H9 (cell line): ENCODE data around the gene SLC35F3. TPM values are rescaled to one million over a fixed set of nuclear protein-coding genes. Genes with fewer than 3 reads are reported as not detected.

Source experiments
- DNase-seq: peaks from one replicate; pipeline ENCODE4 v3.0.0-alpha.2; 2017
- H2AFZ ChIP-seq: one replicate; pipeline ENCODE4 v1.6.1; 2013; ENCODE audit warnings: mild to moderate bottlenecking, low read length, control low read depth, moderate library complexity
- H2AK5ac ChIP-seq: 2 replicates; pipeline ENCODE4 v1.6.1; 2013; ENCODE audit warnings: low read length, control low read depth, mixed read lengths; ENCODE audit not compliant: insufficient read length
- H2BK120ac ChIP-seq: one replicate; pipeline ENCODE4 v1.6.1; 2013; ENCODE audit warnings: low read depth, mild to moderate bottlenecking, low read length, control low read depth, inconsistent platforms; ENCODE audit not compliant: poor library complexity, severe bottlenecking
- H2BK12ac ChIP-seq: 2 replicates; pipeline ENCODE4 v1.6.1; 2013; ENCODE audit warnings: low read length, control low read depth, mixed read lengths, low read depth; ENCODE audit not compliant: insufficient read length
- H2BK15ac ChIP-seq: 2 replicates; pipeline ENCODE4 v1.6.1; 2013; ENCODE audit warnings: low read depth, low read length, control low read depth
- H2BK20ac ChIP-seq: one replicate; pipeline ENCODE4 v1.6.1; 2013; ENCODE audit warnings: low read depth, mild to moderate bottlenecking, low read length, control low read depth, inconsistent platforms; ENCODE audit not compliant: poor library complexity, severe bottlenecking
- H2BK5ac ChIP-seq: 2 replicates; pipeline ENCODE4 v1.6.1; 2013; ENCODE audit warnings: low read length, control low read depth, mixed read lengths; ENCODE audit not compliant: insufficient read length
- H3K14ac ChIP-seq: 2 replicates; pipeline ENCODE4 v1.6.1; 2013; ENCODE audit warnings: low read length, control low read depth; ENCODE audit not compliant: insufficient read depth
- H3K18ac ChIP-seq: 2 replicates; pipeline ENCODE4 v1.6.1; 2013; ENCODE audit warnings: low read depth, mild to moderate bottlenecking, mixed read lengths, low read length, control low read depth; ENCODE audit not compliant: insufficient read length
- H3K23ac ChIP-seq: 2 replicates; pipeline ENCODE4 v1.6.1; 2013; ENCODE audit warnings: low read length, control low read depth, mixed read lengths, low read depth; ENCODE audit not compliant: insufficient read length
- H3K23me2 ChIP-seq: 2 replicates; pipeline ENCODE4 v1.6.1; 2013; ENCODE audit warnings: low read depth, mild to moderate bottlenecking, mixed read lengths, low read length, control low read depth; ENCODE audit not compliant: insufficient read length, poor library complexity, severe bottlenecking
- H3K27ac ChIP-seq: 2 replicates; pipeline ENCODE4 v1.5.1; 2013; ENCODE audit warnings: low read length, control low read depth, mixed read lengths, low read depth; ENCODE audit not compliant: insufficient read length
- H3K27me3 ChIP-seq: 2 replicates; pipeline ENCODE4 v1.6.1; 2013; ENCODE audit warnings: low read length, control low read depth, inconsistent platforms; ENCODE audit not compliant: insufficient read depth
- H3K4ac ChIP-seq: 2 replicates; pipeline ENCODE4 v1.6.1; 2013; ENCODE audit warnings: low read depth, mild to moderate bottlenecking, control low read depth, inconsistent platforms, low read length, moderate library complexity
- H3K4me1 ChIP-seq: 2 replicates; pipeline ENCODE4 v1.6.1; 2013; ENCODE audit warnings: low read length, control low read depth, inconsistent platforms; ENCODE audit not compliant: insufficient read depth
- H3K4me2 ChIP-seq: 2 replicates; pipeline ENCODE4 v1.6.1; 2013; ENCODE audit warnings: low read length, control low read depth, mixed read lengths; ENCODE audit not compliant: insufficient read length, insufficient read depth
- H3K56ac ChIP-seq: 2 replicates; pipeline ENCODE4 v1.6.1; 2013; ENCODE audit warnings: low read depth, mild to moderate bottlenecking, mixed read lengths, low read length, control low read depth; ENCODE audit not compliant: insufficient read length
- H3K79me1 ChIP-seq: 2 replicates; pipeline ENCODE4 v1.6.1; 2013; ENCODE audit warnings: low read depth, mild to moderate bottlenecking, moderate library complexity, low read length, control low read depth, inconsistent platforms; ENCODE audit not compliant: insufficient read depth, poor library complexity, severe bottlenecking
- H3K79me2 ChIP-seq: 2 replicates; pipeline ENCODE4 v1.6.1; 2013; ENCODE audit warnings: low read length, control low read depth, inconsistent platforms; ENCODE audit not compliant: insufficient read depth
- H3K9ac ChIP-seq: 2 replicates; pipeline ENCODE4 v1.6.1; 2013; ENCODE audit warnings: low read length, control low read depth, mixed read lengths; ENCODE audit not compliant: insufficient read length; ENCODE audit errors: extremely low read depth
- H3K9me3 ChIP-seq: one replicate; pipeline ENCODE4 v1.6.1; 2013; ENCODE audit warnings: low read depth, low read length, inconsistent platforms; ENCODE audit not compliant: control insufficient read depth
- H3T11ph ChIP-seq: one replicate; pipeline ENCODE4 v1.6.1; 2013; ENCODE audit warnings: mild to moderate bottlenecking, low read length, control low read depth, inconsistent platforms
- H4K20me1 ChIP-seq: one replicate; pipeline ENCODE4 v1.6.1; 2013; ENCODE audit not compliant: control insufficient read depth, insufficient read length, insufficient read depth
- H4K5ac ChIP-seq: 2 replicates; pipeline ENCODE4 v1.6.1; 2013; ENCODE audit warnings: low read depth, mild to moderate bottlenecking, mixed read lengths, low read length, control low read depth; ENCODE audit not compliant: insufficient read length
- H4K8ac ChIP-seq: replicated peaks from 2 replicates; pipeline ENCODE4 v1.6.1; 2013; ENCODE audit warnings: low read length, control low read depth, mixed read lengths, low read depth; ENCODE audit not compliant: insufficient read length
- H4K91ac ChIP-seq: 2 replicates; pipeline ENCODE4 v1.6.1; 2013; ENCODE audit warnings: low read depth, mild to moderate bottlenecking, moderate library complexity, mixed read lengths, low read length, control low read depth; ENCODE audit not compliant: insufficient read length
- H3K27ac Mint-ChIP-seq, 3 experiments: 2 replicates in 2 of 3; 3 replicates in 1 of 3; pipeline ENCODE4 v1.8.0; 2020 to 2021; ENCODE audit warnings: mixed read lengths in 3 of 3, mild to moderate bottlenecking in 1 of 3, moderate library complexity in 1 of 3
- H3K27me3 Mint-ChIP-seq: 2 replicates; pipeline ENCODE4 v1.8.0; 2021; ENCODE audit warnings: low read depth, mild to moderate bottlenecking, moderate library complexity, mixed read lengths
- H3K36me3 Mint-ChIP-seq, 3 experiments: 2 replicates in 2 of 3; 3 replicates in 1 of 3; pipeline ENCODE4 v1.8.0; 2020 to 2021; ENCODE audit warnings: low read depth in 3 of 3, mixed read lengths in 3 of 3; ENCODE audit not compliant: insufficient read depth in 1 of 3
- H3K4me1 Mint-ChIP-seq, 2 experiments: 2 replicates each; pipeline ENCODE4 v1.8.0; 2020; ENCODE audit warnings: mixed read lengths in 2 of 2
- H3K4me3 Mint-ChIP-seq, 2 experiments: 2 replicates in 1 of 2; 3 replicates in 1 of 2; pipeline ENCODE4 v1.8.0; 2020 to 2021; ENCODE audit warnings: mild to moderate bottlenecking in 2 of 2, mixed read lengths in 2 of 2, moderate library complexity in 1 of 2
- H3K9me3 Mint-ChIP-seq, 2 experiments: 2 replicates in 1 of 2; 3 replicates in 1 of 2; pipeline ENCODE4 v1.8.0; 2020; ENCODE audit warnings: mild to moderate bottlenecking in 2 of 2, mixed read lengths in 2 of 2, moderate library complexity in 1 of 2
- WGBS: extraction: QIAGEN DNeasy Blood & Tissue Kit; methylation state at CpG from one replicate; pipeline ENCODE4 v1.1.7; 2013; ENCODE audit warnings: missing lambda C conversion rate, low lambda C conversion rate, mixed read lengths; ENCODE audit not compliant: insufficient read length; ENCODE audit errors: extremely low coverage; 5-methylcytosine and 5-hydroxymethylcytosine counted together
- total RNA-seq: library from RNA; stranded (reverse); gene quantifications from 2 replicates; pipeline ENCODE4 v1.2.1, GENCODE V29; 2021
- TF ChIP-seq, protein P1 (sequence below): fragments of 200-600 bp; sonication (generic); conservative IDR thresholded peaks from 3 replicates; pipeline ENCODE4 v1.8.0; 2021; ENCODE audit warnings: antibody characterized with exemption, mild to moderate bottlenecking

The SLC35F3 gene
- total RNA-seq, 1 experiment from 2014 or later: 0.81 TPM

DNA sequence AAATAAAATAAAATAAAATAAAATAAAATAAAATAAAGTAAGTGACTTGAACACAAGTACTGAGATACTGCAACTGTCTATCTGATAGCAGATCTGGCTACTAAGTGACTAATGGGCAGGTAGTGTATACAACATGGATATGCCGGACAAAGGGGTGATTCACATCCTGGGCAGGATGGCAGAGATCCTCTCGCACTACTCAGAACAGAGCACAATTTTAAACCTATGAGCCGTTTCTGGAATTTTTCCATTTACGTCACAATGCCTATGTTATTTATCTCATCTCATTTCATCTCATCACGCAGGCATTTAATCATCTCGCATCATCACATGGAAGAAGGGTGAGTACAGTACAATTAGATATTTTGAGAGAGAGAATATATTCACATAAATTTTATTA, 235.5 kb downstream of the SLC35F3 start:
- no peak overlapping the region for H4K5ac ChIP-seq
- H4K8ac ChIP-seq: no peak overlapping the region
- H4K20me1 ChIP-seq: no peaks in the 10 kb centered on the region
- no peak overlapping the region for H2BK12ac ChIP-seq
- no peaks in the 10 kb centered on the region for H3K27me3 ChIP-seq
- TF ChIP-seq, protein P1, sequence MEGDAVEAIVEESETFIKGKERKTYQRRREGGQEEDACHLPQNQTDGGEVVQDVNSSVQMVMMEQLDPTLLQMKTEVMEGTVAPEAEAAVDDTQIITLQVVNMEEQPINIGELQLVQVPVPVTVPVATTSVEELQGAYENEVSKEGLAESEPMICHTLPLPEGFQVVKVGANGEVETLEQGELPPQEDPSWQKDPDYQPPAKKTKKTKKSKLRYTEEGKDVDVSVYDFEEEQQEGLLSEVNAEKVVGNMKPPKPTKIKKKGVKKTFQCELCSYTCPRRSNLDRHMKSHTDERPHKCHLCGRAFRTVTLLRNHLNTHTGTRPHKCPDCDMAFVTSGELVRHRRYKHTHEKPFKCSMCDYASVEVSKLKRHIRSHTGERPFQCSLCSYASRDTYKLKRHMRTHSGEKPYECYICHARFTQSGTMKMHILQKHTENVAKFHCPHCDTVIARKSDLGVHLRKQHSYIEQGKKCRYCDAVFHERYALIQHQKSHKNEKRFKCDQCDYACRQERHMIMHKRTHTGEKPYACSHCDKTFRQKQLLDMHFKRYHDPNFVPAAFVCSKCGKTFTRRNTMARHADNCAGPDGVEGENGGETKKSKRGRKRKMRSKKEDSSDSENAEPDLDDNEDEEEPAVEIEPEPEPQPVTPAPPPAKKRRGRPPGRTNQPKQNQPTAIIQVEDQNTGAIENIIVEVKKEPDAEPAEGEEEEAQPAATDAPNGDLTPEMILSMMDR: no peak
- H2BK15ac ChIP-seq: no peak overlapping the region
- no peak overlapping the region for H3K18ac ChIP-seq
- no peak overlapping the region for H2BK20ac ChIP-seq
- H4K91ac ChIP-seq: no peak overlapping the region
- H3K4me1 ChIP-seq: no peaks in the 10 kb centered on the region
- no peaks in the 10 kb centered on the region for H3K79me1 ChIP-seq
- H3K4ac ChIP-seq: no peak overlapping the region
- no peak overlapping the region for H3K27ac Mint-ChIP-seq
- no peak overlapping the region for H2BK5ac ChIP-seq
- H3K27me3 Mint-ChIP-seq: peaks cover 10% of the 10 kb centered on the region
- no peaks in the 10 kb centered on the region for H3K23me2 ChIP-seq
- H3K79me2 ChIP-seq: no peaks in the 10 kb centered on the region
- no peak overlapping the region for H3K23ac ChIP-seq
- H3K4me1 Mint-ChIP-seq: no peaks in the 10 kb centered on the region
- no peak overlapping the region for H2AFZ ChIP-seq
- H3K4me2 ChIP-seq: no peak overlapping the region
- no peak overlapping the region for H3T11ph ChIP-seq
- WGBS: no CpG with 5 or more reads among the region's 6 CpGs
- DNase-seq: no peak
- H2BK120ac ChIP-seq: no peak overlapping the region
- H2AK5ac ChIP-seq: no peak overlapping the region
- H3K9me3 ChIP-seq: no peaks in the 10 kb centered on the region
- H3K36me3 Mint-ChIP-seq: no peaks in the 10 kb centered on the region
- H3K4me3 Mint-ChIP-seq: no peak overlapping the region
- H3K9me3 Mint-ChIP-seq: no peaks in the 10 kb centered on the region
- no peak overlapping the region for H3K56ac ChIP-seq
- no peak overlapping the region for H3K14ac ChIP-seq
- no peak overlapping the region for H3K9ac ChIP-seq
- H3K27ac ChIP-seq: no peak overlapping the region
